Parathyroid adenoma (tissue), 2 donors: ENCODE results near the gene GVQW3.
A peak's percentile ranks its signal among the peaks of the same experiment; 100 is the strongest.

ENCODE experiments used
- H2AFZ ChIP-seq: fragments of 300-600 bp; sonication (generic); one replicate; pipeline ENCODE4 v1.7.0; 2017; ENCODE audit warnings: antibody characterized with exemption, mild to moderate bottlenecking
- H3K27ac ChIP-seq: fragments of 300-600 bp; sonication (generic); one replicate; pipeline ENCODE4 v1.7.0; 2017
- H3K27me3 ChIP-seq: fragments of 300-600 bp; sonication (generic); one replicate; pipeline ENCODE4 v1.7.0; 2017; ENCODE audit warnings: low read length; ENCODE audit not compliant: control insufficient read depth, insufficient read depth
- H3K36me3 ChIP-seq: fragments of 300-600 bp; sonication (generic); one replicate; pipeline ENCODE4 v1.7.0; 2017; ENCODE audit warnings: low read length; ENCODE audit not compliant: control insufficient read depth, insufficient read depth
- H3K4me1 ChIP-seq: fragments of 300-600 bp; sonication (generic); one replicate; pipeline ENCODE4 v1.7.0; 2017; ENCODE audit warnings: control low read depth
- H3K4me2 ChIP-seq: fragments of 300-600 bp; sonication (generic); one replicate; pipeline ENCODE4 v1.7.0; 2017; ENCODE audit warnings: low read length
- H3K4me3 ChIP-seq: fragments of 300-600 bp; sonication (generic); one replicate; pipeline ENCODE4 v1.7.0; 2017; ENCODE audit warnings: low read depth, low read length
- H3K79me2 ChIP-seq: fragments of 300-600 bp; sonication (generic); one replicate; pipeline ENCODE4 v1.7.0; 2017; ENCODE audit warnings: control low read depth
- H3K9ac ChIP-seq: fragments of 300-600 bp; sonication (generic); one replicate; pipeline ENCODE4 v1.7.0; 2017; ENCODE audit warnings: mild to moderate bottlenecking
- H3K9me3 ChIP-seq: fragments of 300-600 bp; sonication (generic); one replicate; pipeline ENCODE4 v1.7.0; 2017; ENCODE audit warnings: low read length; ENCODE audit not compliant: control insufficient read depth
- TF ChIP-seq, protein P1 (sequence below): fragments of 300-600 bp; sonication (generic); IDR thresholded peaks from one replicate; pipeline ENCODE4 v1.7.0; 2017; ENCODE audit warnings: antibody characterized with exemption, mild to moderate bottlenecking
- donor health status: primary hyperparathyroidism.

Gene GVQW3

DNA sequence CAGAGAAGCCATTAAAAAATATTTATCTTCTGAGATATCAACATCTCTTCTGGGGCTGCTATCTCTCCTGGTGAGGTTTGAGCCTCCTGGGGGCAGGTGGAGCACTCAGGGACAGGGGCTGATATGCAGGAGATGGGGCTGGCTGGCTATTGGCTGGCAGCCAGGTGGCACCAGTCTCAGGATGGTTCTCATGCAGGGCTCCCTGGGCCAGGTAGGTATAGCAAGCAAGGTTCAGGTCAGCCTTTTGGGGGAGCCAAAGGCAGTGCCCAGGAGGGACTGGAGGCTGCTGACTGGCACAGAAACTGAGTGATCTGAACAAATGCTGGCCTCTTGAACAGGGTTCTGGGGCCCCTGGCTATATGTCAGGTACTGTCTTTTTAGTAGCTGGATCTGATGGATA is 34.0 kb downstream of the GVQW3 start:
- TF ChIP-seq, protein P1, sequence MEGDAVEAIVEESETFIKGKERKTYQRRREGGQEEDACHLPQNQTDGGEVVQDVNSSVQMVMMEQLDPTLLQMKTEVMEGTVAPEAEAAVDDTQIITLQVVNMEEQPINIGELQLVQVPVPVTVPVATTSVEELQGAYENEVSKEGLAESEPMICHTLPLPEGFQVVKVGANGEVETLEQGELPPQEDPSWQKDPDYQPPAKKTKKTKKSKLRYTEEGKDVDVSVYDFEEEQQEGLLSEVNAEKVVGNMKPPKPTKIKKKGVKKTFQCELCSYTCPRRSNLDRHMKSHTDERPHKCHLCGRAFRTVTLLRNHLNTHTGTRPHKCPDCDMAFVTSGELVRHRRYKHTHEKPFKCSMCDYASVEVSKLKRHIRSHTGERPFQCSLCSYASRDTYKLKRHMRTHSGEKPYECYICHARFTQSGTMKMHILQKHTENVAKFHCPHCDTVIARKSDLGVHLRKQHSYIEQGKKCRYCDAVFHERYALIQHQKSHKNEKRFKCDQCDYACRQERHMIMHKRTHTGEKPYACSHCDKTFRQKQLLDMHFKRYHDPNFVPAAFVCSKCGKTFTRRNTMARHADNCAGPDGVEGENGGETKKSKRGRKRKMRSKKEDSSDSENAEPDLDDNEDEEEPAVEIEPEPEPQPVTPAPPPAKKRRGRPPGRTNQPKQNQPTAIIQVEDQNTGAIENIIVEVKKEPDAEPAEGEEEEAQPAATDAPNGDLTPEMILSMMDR: no peak
- Histone ChIP-seq H3K79me2 (no peaks in the 10 kb centered on the region), H3K4me1 (no peaks in the 10 kb centered on the region), H3K9ac (no peak overlapping the region), H2AFZ (no peak overlapping the region), H3K36me3 (no peaks in the 10 kb centered on the region), H3K9me3 (no peaks in the 10 kb centered on the region), H3K27ac (no peak overlapping the region), H3K27me3 (no peaks in the 10 kb centered on the region), H3K4me2 (no peak overlapping the region), H3K4me3 (no peak overlapping the region)

DNA sequence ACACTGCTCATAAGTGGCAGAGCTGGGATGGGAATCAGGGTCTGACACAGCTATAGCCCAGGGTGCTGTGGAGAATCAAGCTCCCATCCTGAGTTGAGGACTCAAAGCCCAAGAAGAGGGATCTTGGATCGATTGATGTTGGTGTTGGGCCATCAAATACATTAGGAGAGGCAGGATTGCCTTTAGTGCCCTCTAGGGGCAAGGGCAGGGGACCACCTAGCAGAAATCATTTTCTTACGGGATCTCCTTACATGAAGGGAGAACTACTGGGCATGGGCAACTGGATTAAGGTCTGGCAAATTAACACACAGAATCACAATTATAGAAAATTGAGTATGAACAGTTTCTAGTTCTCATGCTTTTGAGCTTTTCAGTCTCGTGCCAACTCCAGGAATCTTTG is 38.8 kb downstream of the GVQW3 start:
- no peaks in the 10 kb centered on the region for H3K79me2 ChIP-seq
- H2AFZ ChIP-seq: no peak overlapping the region
- H3K9me3 ChIP-seq: no peaks in the 10 kb centered on the region
- no peak overlapping the region for H3K27ac ChIP-seq
- H3K4me2 ChIP-seq: no peak overlapping the region
- H3K4me1 ChIP-seq: no peaks in the 10 kb centered on the region
- no peak overlapping the region for H3K4me3 ChIP-seq
- TF ChIP-seq, protein P1: peak; percentile 35
- H3K36me3 ChIP-seq: no peaks in the 10 kb centered on the region
- H3K9ac ChIP-seq: no peak overlapping the region
- no peaks in the 10 kb centered on the region for H3K27me3 ChIP-seq

DNA sequence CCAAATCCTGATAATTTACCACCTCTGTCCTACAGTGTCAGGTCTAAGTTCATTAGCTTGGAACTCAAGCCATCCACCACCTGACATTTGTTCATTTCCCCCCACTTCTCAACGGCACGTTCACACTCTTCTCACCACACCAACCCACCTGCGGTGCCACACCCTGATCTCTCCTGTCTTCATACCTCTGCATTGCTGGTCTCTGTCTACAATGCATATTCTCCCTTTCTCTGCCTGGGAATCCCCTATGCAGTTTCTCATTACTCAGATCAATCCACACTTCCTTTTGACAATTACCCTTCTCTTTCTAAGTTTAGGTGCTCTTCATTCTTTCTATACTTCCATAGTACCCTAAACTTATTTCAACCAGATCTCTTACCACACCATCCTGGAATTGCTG is 43.3 kb downstream of the GVQW3 start:
- H3K9ac ChIP-seq: no peak overlapping the region
- H2AFZ ChIP-seq: no peak overlapping the region
- peaks cover 4% of the 10 kb centered on the region for H3K4me1 ChIP-seq
- H3K27ac ChIP-seq: no peak overlapping the region
- H3K4me3 ChIP-seq: no peak overlapping the region
- no peaks in the 10 kb centered on the region for H3K79me2 ChIP-seq
- TF ChIP-seq, protein P1: no peak
- no peaks in the 10 kb centered on the region for H3K36me3 ChIP-seq
- H3K4me2 ChIP-seq: no peak overlapping the region
- H3K9me3 ChIP-seq: no peaks in the 10 kb centered on the region
- no peaks in the 10 kb centered on the region for H3K27me3 ChIP-seq

DNA sequence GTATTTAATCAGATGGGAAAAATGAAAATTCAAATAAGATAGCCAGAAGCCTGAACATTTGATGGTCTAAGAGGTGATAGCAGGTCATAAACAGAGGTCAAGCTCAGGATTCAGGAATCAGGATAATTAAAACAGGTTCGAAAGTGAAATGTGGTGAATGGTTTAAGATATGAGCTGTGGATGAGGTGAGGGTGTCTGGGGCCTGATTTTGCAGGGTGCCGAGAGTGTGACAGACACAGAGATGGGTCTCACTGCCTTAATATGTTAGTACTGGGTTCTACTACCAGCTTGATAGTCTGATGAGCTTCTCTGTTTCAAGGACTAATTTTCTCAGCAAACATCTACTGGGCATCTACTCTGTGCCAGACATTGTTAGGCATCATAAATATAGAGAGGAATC is 43.8 kb downstream of the GVQW3 start:
- Histone ChIP-seq H3K9ac (no peak overlapping the region), H3K4me1 (peaks cover 4% of the 10 kb centered on the region), H2AFZ (no peak overlapping the region), H3K9me3 (no peaks in the 10 kb centered on the region), H3K79me2 (no peaks in the 10 kb centered on the region), H3K4me2 (no peak overlapping the region), H3K27me3 (no peaks in the 10 kb centered on the region), H3K27ac (no peak overlapping the region), H3K4me3 (no peak overlapping the region), H3K36me3 (no peaks in the 10 kb centered on the region)
- TF ChIP-seq, protein P1: no peak

DNA sequence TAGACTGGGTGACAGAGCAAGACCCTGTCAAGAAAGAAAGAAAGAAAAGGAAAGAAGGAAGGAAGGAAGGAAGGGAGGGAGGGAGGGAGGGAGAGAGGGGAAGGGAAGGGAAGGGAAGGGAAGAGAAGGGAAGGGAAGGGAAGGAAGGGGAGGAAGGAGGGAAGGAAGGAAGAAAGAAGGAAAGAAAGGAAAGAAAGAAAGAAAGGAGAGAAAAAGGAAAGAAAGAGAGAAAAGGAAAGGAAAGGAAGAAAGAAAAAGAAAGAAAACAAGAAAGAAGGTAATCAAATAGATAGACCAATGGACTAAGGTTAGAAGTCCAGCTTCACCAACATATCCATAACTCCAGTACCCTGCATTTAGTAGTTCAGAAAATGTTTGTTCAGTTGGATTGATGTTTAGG is 45.5 kb downstream of the GVQW3 start:
- H2AFZ ChIP-seq: no peak overlapping the region
- TF ChIP-seq, protein P1: no peak
- H3K36me3 ChIP-seq: no peaks in the 10 kb centered on the region
- no peaks in the 10 kb centered on the region for H3K27me3 ChIP-seq
- no peak overlapping the region for H3K27ac ChIP-seq
- no peaks in the 10 kb centered on the region for H3K79me2 ChIP-seq
- no peak overlapping the region for H3K9ac ChIP-seq
- H3K4me2 ChIP-seq: no peak overlapping the region
- H3K4me1 ChIP-seq: peaks cover 4% of the 10 kb centered on the region
- H3K4me3 ChIP-seq: no peak overlapping the region
- no peaks in the 10 kb centered on the region for H3K9me3 ChIP-seq
